ENCODE data around the gene SLAIN1. TPM values are rescaled to one million over a fixed set of nuclear protein-coding genes. Genes with fewer than 3 reads are reported as not detected.
"Not testable (repeated sequence)": the region's sequence is repeated elsewhere in the genome, so short reads cannot be mapped to it uniquely, and the experiment has no call there.

The SLAIN1 gene
- total RNA-seq (2014; rRNA removed; shearing (Covaris generic)), result 1.4 and 2.4 TPM in 2 replicates

DNA sequence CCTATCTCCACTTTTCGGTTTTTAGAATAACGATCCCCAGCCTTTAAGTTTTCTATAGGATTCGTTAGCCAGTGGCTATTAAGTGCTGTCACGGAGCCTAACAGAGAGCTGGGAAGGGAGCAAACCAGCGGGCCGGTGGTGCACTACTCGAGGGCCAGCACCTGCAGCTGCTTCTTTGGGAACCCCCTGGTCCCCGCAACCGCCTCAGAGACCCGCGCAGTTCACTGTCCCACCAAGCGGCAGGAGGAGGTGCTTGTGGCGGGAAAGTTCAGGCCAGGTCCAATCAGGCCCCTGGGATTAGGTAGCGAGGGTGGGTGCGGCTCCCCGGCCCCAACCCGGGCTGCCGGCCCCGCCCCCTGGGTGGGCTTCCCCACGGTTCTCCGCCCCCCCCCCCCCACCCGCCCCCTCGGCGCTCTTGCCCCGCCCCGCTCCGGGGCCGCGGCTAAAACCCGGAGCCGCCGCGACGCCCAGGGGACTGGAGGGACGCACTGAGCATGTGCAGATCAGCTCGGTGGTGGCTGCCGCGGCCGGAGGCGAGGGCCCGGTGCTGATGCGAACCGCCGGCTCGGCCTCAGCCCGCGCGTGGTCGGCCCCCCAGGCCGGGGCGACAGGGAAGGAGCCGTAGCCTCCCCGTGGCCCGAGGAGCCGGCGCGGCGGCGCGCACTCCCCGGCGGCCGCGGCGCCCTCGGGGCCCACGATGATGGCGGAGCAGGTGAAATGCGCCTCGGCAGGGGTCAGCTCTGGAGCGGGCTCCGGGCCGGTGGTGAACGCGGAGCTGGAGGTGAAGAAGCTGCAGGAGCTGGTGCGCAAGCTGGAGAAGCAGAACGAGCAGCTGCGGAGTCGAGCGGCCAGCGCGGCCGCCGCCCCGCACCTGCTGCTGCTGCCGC lies at the start of gene SLAIN1:
Gene SLAIN1, plus strand, starts transcription at position 471 of the 887 bp plus-strand sequence. Its CDS starts 227 bp downstream, at position 698.
- DNase-seq (ENCODE audit: low spot score), result peak; percentile 33

DNA sequence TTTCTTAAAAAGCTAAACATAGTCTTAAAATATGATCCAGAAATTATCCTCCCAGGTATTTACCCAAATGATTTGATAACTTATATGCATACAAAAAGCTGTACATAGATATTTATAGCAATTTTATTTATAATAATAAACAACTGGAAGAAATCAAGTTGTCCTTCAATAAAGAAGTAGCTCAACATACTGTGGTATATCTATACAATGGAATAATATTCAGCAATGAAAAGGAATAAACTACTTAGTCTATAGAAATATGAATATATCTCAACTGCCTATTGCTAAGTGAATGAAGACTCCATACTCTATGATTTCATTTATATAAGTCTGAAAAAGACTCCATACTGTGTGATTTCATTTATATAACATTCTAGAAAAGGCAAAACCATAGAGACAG lies 47.1 kb upstream of the SLAIN1 start:
- DNase-seq (ENCODE audit: low spot score), result no peak

DNA sequence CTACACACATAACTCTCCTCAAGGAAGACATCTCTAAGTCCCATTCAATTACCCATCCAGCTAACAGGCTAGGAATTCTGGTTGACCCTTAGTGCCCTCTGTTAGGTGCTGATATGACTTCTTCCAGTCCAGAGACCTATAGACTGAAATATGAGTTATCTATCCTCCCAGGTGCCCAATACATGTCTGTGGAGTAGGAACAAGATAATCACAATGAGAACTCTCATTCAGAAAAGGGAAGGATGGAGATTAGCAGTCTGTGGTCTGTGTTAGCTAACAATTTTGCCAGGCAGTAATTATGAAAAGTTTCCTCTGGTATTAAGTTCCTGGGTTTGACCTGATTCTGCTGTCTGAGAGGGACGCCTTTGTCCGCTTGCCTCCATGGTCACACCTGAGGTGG lies 44.2 kb upstream of the SLAIN1 start:
- no peak for DNase-seq (ENCODE audit: low spot score)

DNA sequence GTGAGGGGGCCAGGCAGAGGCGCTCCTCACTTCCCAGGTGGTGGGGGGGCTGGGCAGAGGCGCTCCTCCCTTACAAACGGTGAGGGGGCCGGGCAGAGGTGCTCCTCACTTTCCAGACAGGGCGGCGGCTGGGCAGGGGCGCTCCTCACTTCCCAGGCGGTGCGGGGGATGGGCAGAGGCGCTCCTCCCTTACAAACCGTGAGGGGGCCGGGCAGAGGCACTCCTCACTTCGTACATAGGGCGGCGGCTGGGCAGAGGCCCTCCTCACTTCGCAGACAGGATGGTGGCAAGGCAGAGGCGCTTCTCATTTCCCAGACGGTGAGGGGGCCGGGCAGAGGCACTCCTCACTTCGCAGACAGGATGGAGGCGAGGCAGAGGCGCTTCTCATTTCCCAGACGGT lies 37.5 kb upstream of the SLAIN1 start:
- not testable (repeated sequence) for DNase-seq (ENCODE audit: low spot score)

DNA sequence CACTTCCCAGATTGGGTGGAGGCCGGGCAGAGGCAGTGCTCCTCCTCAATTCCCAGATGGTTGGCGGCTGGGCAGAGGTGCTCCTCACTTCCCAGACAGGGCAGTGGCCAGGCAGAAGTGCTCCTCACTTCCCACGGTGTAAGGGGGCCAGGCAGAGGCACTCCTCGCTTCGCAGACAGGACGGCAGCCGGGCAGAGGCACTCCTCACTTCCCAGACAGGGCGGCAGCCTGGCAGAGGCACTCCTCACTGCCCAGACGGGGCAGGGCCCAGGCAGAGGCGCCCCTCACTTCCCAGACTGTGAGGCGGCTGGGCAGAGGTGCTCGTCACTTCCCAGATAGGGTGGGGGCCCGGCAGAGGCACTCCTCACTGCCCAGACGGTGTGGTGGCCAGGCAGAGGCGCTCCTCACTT lies 36.6 kb upstream of the SLAIN1 start:
- DNase-seq (ENCODE audit: low spot score), result no peak

DNA sequence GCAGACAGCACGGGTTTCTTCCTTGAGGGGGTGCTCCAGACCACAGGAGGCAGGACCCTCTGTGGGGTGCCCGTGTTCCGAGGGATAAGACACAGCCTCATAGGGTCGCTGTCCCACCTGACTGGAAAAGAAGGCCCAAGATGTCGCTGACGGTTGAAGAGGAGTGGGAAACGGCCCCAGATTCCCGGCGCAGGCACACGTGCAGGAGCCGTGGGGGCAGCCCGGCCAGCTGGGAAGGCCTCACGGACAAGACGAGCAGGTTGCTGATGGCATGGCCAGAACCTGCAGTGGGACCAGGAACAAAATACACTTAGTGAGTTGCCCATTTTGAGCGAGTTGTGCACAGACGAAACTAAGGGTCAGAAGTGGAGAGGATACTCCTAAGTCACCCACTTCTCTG lies 35.2 kb upstream of the SLAIN1 start:
- DNase-seq (ENCODE audit: low spot score), result not testable (repeated sequence)

DNA sequence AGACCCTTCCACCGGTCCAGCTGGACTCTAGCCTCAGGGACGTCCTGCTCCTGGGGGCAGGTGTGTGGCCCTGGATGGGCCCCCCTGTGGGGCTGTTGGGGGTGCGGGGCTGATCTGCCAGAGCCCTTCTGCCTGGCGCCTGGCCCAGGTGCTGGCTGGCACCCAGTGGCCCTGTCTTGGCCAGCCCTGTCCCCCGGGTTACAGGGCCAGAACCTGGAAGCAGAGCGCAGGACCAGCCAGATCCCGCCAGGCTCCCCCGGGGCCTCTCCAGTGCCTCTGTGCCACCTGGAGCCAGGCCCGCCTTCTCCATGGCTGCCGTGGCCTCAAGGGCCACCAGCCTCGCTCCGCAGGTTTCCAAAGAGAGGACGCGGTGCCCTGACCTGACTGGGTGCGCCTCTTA lies 34.7 kb upstream of the SLAIN1 start:
- not testable (repeated sequence) for DNase-seq (ENCODE audit: low spot score)

DNA sequence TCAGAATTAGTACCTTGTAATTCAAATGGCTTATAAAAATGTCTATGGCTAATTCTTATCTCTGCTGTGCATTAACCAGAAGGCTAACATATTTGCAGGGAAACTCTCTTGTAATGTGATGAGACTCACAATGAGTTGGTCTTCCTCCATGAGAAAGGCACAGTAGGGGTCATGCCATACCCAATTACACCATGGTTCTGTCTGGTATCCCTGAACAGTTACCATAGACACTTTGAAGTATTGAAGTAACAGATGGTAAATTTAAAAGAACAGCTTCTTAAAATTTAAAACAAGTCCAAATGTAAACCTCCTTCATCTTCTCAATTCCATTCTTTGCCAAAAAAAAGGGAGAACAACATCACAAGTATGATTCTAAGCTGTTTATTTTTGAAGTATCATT lies 22.6 kb upstream of the SLAIN1 start:
- no peak for DNase-seq (ENCODE audit: low spot score)

DNA sequence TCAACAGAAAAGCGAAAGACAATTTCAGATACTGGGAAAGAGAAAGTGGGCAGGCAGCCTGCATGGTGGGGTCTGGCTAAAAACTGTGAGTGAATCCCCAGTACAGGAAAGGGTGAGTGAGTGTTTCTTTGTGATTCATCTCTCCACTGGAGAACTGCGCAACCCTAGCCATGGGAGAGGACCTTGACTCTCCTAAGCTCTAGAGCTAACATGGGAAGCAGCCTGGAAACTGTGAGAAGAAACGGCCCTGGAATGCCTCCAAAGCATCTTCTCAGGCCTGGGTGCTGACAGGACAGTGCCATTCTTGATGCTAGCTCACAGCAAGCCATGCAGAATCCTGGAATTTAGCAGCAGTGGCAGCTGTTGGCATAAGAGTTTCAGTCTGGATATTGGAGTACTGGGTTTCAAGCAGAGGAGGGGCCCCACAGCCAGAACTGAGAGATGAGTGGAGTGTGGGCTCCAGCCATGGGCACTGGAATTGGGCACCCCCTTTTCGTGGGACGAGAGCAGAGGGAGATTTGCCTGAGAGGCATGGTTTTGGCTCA lies 18.7 kb upstream of the SLAIN1 start:
- no peak for DNase-seq (ENCODE audit: low spot score)

DNA sequence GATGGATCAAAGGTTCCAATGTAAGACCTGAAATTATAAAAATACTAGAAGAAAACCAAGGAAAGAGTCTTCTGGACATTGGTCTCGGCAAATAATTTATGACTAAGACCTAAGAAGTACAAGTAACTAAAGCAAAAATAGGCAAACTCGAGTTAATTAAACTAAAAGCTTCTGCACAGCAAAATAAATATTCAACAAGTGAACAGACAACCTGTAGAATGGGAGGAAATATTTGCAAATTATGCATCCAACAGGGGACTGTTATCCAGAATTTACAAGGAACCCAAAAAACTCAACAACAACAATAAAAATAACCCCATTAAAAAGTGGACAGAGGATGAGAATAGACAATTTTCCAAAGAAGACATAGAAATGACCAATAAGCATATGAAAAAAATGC lies 9.7 kb upstream of the SLAIN1 start:
- no peak for DNase-seq (ENCODE audit: low spot score)

DNA sequence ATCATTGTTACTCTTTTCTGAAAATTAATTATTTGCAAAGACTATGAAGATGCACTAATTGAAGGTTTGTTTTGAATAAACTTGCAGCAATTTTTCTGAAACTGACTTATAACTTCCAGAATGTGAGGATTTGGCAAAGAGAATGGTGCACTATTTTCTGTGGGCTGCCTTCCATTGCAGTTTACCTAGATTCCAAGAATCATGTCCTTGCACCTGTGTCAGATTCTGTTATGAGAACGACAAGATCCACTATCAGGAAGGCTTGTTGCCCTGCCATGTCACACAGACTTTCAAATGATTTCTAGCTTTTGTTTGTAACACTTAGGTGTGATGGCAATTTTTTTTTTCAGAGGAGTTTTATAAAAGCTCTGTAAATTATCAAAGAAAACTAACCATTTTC lies 5.6 kb upstream of the SLAIN1 start:
- no peak for DNase-seq (ENCODE audit: low spot score)

DNA sequence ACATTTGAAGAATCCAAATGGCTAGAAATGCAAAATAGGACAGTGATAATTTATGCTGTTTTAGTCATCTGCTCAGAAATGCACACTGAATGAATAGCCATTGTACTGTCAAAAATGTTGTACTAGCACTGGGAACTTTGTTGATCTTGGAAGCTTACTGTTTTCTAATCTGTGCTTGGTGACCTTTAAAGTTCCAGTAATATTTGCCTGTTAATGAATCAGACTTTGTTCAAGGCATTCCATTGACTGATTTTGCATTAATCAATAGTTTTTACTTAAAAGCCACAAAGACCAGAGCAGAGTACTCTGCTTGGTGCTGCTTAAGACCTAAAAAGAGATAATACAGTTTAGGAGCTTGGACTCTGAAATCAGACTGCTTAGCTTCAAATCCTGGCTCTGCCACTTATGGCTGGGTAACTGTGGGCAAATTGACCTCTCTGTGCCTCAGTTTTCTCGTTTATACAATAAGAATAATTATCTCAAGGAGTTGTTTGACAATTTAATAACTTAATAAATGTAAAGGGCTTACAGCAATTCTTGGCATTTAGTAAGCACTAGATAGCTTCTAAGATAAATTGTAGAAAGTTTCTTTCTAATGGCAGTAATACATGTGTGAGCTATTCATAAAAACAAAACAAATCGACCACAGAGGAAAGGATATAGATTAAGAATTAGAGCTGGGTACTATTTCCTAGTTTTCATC lies 4.6 kb upstream of the SLAIN1 start:
- DNase-seq (ENCODE audit: low spot score), result no peak

DNA sequence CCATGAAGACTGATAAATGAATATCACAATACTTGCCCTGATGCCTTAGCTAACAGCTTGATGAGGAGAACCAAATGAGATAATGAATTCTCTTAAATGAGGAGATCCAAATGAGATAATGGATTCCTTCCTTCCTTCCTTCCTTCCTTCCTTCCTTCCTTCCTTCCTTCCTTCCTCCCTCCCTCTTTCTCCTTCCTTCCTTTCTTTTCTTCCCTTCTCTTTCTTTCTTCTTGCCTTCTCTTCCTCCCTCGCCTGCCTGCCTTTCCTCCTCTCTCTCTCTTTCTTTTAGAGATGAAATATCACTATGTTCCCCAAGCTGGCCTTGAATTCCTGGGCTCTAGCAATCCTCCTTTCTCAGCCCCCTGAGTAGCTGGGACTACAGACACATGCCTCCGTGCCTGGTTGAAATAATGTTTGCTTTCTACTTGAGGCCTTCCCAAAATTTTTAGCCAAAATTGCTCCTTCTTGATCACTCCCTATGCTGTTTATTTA lies 4.0 kb upstream of the SLAIN1 start:
- no peak for DNase-seq (ENCODE audit: low spot score)

DNA sequence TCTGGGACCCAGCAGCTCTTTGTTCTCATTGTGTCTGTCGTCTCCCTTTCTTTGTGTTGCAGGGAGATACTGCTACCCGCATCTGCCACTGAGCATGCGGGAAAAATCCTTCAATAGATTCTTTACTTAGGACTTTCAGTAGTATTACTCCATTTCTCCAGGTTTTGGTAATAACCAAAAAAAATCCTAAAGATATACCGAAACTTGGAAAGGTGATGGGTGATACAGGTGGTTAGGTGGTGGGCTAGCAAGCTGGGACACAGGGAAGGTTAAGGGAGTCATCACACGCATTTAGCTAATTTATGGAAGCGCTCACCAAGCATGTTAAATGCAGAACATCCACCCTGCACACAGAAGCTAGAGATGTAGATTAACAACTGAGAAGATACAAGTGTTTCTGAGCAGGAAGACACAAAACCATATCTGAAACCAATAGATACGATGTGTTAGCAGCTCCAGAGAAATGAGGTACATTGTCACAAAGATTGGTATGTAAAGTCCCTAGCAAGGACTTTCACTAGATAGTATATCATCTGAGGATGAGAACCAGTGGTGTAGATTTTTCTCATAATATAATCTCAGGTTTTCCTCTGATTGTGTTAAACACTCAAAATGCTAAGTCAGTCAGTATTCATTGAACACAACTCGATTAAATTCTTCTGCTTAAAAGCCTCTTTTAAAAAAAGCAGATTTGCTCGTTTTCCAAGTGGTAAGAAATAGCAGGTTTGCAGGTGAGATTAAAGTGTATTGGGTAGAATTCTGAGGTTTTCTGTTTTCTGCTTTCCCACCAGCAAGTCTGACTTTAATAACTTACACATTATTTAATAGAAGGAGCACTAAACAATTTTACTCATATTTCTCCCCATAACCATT lies 1.2 kb upstream of the SLAIN1 start:
- DNase-seq (ENCODE audit: low spot score), result no peak

DNA sequence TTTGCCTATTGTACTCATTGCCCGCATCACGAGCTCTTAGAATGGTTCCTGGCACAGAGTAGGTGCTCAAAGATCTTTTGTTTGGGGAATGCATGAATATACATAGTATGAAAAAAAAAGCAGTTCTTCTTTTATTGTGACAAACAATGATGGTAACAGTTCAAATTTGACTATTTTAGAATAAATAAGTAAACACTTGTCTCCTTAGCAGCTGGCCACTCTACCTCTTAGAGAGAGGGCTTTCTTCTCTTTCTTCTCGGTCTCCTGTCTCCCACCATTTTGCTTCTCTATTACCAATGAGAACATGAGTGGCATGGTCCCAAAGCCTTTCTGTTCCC lies 639 bp upstream of the SLAIN1 start:
- no peak for DNase-seq (ENCODE audit: low spot score)

DNA sequence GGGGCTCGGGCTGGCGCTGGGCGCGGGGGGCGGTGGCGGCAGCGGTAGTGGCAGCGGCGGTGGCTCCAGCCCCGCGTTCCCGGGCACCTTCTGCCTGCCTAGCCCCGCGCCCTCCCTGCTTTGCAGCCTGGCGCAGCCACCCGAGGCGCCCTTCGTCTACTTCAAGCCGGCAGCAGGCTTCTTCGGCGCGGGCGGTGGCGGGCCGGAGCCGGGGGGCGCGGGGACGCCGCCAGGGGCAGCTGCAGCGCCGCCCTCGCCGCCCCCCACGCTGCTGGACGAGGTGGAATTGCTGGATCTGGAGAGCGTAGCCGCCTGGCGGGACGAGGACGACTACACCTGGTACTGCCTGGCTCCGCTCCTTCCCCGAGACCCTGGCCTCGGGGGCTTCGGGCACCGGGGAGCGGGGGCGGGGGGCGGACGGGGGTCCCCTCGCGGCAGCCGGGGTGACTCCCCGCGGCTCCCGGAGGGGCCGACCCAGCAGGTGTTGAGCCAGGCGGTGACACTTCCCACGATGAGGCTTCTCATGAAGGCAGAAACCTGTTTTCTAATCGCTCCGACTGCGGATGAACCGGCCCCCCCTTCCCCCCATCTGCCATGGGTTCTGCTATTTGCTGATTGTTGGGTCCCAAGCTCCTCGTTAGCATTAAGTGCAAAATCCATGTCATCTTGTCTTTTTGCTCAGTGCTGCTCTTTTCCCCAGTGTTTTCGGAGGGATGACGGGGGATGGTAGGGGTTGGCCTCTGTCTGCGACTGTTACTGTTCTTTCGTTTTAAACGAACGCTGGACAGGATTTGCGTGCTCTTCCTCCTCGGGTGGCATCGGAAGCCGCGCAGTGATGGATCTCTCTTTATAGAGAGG lies 943 bp downstream of the SLAIN1 start:
- DNase-seq (ENCODE audit: low spot score), result no peak

DNA sequence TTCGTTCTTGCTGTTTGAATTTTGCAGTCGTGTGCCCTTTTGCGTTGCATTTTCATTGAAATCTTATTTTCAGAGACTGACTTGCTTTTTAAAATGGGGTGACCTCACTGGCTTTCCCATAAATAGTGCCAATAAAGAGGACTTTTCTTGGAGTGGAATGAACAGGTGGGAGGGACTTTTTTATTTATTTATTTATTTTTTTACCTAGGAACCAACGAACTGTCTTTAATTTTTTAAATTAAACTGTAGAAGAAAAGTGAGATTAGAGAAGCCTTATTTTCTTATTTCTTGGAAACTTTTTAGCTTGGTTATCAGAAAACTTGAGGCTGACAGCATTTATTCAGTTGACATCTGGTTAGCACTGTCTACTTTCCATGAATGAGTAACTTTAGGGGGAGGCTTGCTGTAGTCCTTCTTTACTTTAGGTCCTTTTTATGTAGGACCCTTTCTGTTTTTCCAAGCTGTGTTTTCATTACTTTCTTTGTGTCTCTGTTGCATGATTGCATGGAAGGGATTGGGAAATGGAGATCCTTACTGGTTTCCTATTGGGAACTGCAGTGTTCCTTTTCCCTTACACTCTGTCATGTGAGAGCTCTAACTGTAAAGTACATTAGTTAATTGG lies 1.7 kb downstream of the SLAIN1 start:
- no peak for DNase-seq (ENCODE audit: low spot score)

DNA sequence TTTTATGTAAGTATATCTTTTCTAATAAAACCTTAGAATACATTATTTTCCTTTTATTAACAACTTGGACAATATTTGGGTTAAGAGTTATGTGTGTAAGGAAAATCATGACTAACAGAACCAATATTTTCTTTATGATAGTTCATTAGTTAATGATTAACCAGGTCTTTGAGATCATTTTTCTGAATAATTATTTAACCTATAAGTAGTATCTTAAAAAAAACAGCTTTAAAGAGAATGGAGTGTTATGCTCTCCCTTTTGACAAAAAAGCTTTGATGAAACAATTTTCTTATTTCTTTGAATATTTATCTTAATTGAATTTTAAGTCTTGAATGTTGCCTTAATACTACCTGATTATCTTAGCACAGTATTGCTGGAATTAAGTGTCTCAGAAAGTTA lies 3.8 kb downstream of the SLAIN1 start:
- no peak for DNase-seq (ENCODE audit: low spot score)

DNA sequence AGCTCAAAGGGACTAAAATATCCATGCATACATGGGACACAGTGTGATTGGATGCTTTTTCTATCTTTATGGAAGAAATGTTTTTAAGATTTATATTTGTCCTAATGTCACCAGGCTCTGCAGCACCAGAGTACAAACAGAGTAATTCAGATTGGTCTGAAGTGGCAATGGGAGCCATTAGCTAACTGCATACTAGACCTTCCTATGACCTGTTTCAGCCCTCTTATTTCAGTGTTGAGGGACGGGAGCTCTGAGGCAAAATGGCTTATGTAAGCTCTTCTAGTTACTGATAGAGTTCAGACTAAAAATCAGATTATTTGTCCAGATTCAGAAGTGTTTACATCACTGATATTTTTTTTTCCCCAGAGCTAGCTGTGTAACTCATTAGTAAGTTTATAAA lies 4.9 kb downstream of the SLAIN1 start:
- DNase-seq (ENCODE audit: low spot score), result no peak

DNA sequence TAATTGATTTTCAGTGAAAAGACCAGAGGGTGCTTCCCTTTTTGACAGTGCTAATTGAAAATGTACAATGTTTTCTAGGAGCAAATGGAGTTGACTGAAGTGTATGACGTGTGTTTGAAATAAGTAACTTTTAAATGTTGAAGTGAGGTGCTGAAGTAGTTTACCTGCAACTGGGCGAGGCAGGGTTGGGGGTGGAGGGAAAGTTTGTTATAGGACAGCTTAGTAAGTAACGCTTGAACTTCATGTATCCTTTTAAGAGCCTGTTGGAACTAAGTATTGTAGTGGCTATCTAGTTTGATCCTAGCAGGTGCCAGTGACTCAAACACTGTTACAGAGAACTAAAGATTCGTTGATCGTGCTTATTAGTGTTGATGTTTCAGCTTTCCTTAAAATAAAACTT lies 5.9 kb downstream of the SLAIN1 start:
- DNase-seq (ENCODE audit: low spot score), result no peak
